Retina (tissue), 1 donor: ENCODE results near the gene MEIKIN.
"Not testable (repeated sequence)": the region's sequence is repeated elsewhere in the genome, so short reads cannot be mapped to it uniquely, and the experiment has no call there.

Experiments used
- DNase-seq: peaks from one replicate; pipeline ENCODE4 v3.0.0-alpha.2; 2016

Gene MEIKIN

GRCh38 chr5:131899686-131900085, 45.8 kb downstream of the MEIKIN start:
- no peak for DNase-seq

- DNase-seq, result no peak
These were observed 61.5 kb downstream of the MEIKIN start for GRCh38 chr5:131883984-131884383.

- DNase-seq, result no peak
These were observed 65.8 kb downstream of the MEIKIN start for GRCh38 chr5:131879705-131880104.

- DNase-seq, result no peak
These were observed 67.6 kb downstream of the MEIKIN start for GRCh38 chr5:131877873-131878272.

GRCh38 chr5:131871251-131871650, 74.2 kb downstream of the MEIKIN start:
- not testable (repeated sequence) for DNase-seq

GRCh38 chr5:131867524-131867923, 77.9 kb downstream of the MEIKIN start:
- no peak for DNase-seq

- no peak for DNase-seq
These were observed 81.8 kb downstream of the MEIKIN start for GRCh38 chr5:131863700-131864099.

- no peak for DNase-seq
These were observed 88.1 kb downstream of the MEIKIN start for GRCh38 chr5:131857388-131857787.

- no peak for DNase-seq
These were observed 90.0 kb downstream of the MEIKIN start for GRCh38 chr5:131855452-131855851.

- no peak for DNase-seq
These were observed 91.3 kb downstream of the MEIKIN start for GRCh38 chr5:131854134-131854533.

- DNase-seq, result no peak
These were observed 96.8 kb downstream of the MEIKIN start for GRCh38 chr5:131848662-131849061.

- DNase-seq, result no peak
These were observed 98.9 kb downstream of the MEIKIN start for GRCh38 chr5:131846536-131846935.

GRCh38 chr5:131845828-131846227, 99.6 kb downstream of the MEIKIN start:
- DNase-seq, result no peak

- not testable (repeated sequence) for DNase-seq
These were observed 102.5 kb downstream of the MEIKIN start for GRCh38 chr5:131842971-131843370.

- DNase-seq, result not testable (repeated sequence)
These were observed 112.8 kb downstream of the MEIKIN start for GRCh38 chr5:131832702-131833101.

GRCh38 chr5:131825404-131826013, 120.0 kb downstream of the MEIKIN start:
- DNase-seq, result no peak

- DNase-seq, result no peak
These were observed 120.8 kb downstream of the MEIKIN start for GRCh38 chr5:131824631-131825030.

- DNase-seq, result no peak
These were observed 124.2 kb downstream of the MEIKIN start for GRCh38 chr5:131821221-131821620.

GRCh38 chr5:131818001-131818724, 127.3 kb downstream of the MEIKIN start:
- DNase-seq, result no peak

GRCh38 chr5:131814990-131815389, 130.5 kb downstream of the MEIKIN start:
- DNase-seq, result no peak

- DNase-seq, result no peak
These were observed 132.9 kb downstream of the MEIKIN start for GRCh38 chr5:131812371-131813160.

- DNase-seq, result peak; percentile 9
These were observed 134.8 kb downstream of the MEIKIN start for GRCh38 chr5:131810510-131811249.
